Parathyroid adenoma (tissue), 2 donors: ENCODE results near the gene PEMT.

Source experiments
- H2AFZ ChIP-seq: fragments of 300-600 bp; sonication (generic); one replicate; pipeline ENCODE4 v1.7.0; 2017; ENCODE audit warnings: antibody characterized with exemption, mild to moderate bottlenecking
- H3K27ac ChIP-seq: fragments of 300-600 bp; sonication (generic); one replicate; pipeline ENCODE4 v1.7.0; 2017
- H3K27me3 ChIP-seq: fragments of 300-600 bp; sonication (generic); one replicate; pipeline ENCODE4 v1.7.0; 2017; ENCODE audit warnings: low read length; ENCODE audit not compliant: control insufficient read depth, insufficient read depth
- H3K36me3 ChIP-seq: fragments of 300-600 bp; sonication (generic); one replicate; pipeline ENCODE4 v1.7.0; 2017; ENCODE audit warnings: low read length; ENCODE audit not compliant: control insufficient read depth, insufficient read depth
- H3K4me1 ChIP-seq: fragments of 300-600 bp; sonication (generic); one replicate; pipeline ENCODE4 v1.7.0; 2017; ENCODE audit warnings: control low read depth
- H3K4me2 ChIP-seq: fragments of 300-600 bp; sonication (generic); one replicate; pipeline ENCODE4 v1.7.0; 2017; ENCODE audit warnings: low read length
- H3K4me3 ChIP-seq: fragments of 300-600 bp; sonication (generic); one replicate; pipeline ENCODE4 v1.7.0; 2017; ENCODE audit warnings: low read depth, low read length
- H3K79me2 ChIP-seq: fragments of 300-600 bp; sonication (generic); one replicate; pipeline ENCODE4 v1.7.0; 2017; ENCODE audit warnings: control low read depth
- H3K9ac ChIP-seq: fragments of 300-600 bp; sonication (generic); one replicate; pipeline ENCODE4 v1.7.0; 2017; ENCODE audit warnings: mild to moderate bottlenecking
- H3K9me3 ChIP-seq: fragments of 300-600 bp; sonication (generic); one replicate; pipeline ENCODE4 v1.7.0; 2017; ENCODE audit warnings: low read length; ENCODE audit not compliant: control insufficient read depth
- TF ChIP-seq, protein P1 (sequence below): fragments of 300-600 bp; sonication (generic); IDR thresholded peaks from one replicate; pipeline ENCODE4 v1.7.0; 2017; ENCODE audit warnings: antibody characterized with exemption, mild to moderate bottlenecking
- donor health status: primary hyperparathyroidism.

PEMT gene

DNA sequence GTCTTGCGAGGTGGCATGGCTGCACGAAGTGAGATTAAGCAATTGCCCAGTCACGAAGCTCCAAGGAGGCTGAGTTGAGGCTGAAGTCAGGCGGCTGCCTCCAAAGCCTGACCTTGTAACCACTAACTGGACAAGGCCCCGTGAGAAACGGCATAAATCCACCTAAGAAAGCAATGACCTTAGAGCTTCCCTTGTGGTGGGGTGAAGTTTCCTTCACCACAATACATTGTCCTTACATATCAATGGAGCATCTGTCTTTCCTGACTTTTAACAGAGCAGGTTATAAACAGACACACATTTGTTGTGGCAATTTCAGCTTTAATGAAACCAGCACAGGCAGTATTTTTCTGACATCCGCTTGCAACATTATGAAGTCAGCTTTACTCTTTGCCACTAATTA lies 117.2 kb downstream of the PEMT start:
- no peak overlapping the region for H3K27ac ChIP-seq

DNA sequence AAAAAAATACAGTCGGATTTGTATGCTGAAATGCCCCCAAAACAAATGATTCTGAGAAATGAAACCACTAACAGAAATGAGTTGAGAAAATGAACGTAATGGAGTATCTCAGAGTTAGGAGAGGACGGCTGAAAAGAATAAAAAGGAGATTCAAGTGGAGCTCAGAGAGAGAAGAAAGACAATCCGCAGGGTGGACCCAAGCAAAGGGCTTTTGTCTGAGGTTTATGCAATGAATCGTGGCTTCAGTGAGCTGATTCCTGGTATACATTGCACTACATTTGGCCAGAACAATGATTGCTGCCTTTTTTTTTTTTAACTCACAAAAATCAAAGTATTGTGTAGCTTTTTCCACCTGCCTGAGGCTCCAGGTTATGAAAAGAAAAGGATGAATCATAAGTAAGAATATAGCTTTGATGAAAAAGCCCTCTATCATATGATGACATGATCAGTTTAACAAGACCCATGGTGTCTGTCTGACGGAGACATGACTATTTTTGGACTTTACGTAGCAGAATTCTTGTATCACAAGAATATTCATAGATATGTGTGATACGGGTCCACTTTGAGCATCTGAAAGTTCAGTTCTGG lies 119.1 kb downstream of the PEMT start:
- Histone ChIP-seq H3K4me1 (no peaks in the 10 kb centered on the region), H3K27ac (no peak overlapping the region), H3K36me3 (no peaks in the 10 kb centered on the region), H3K9me3 (no peaks in the 10 kb centered on the region), H3K4me2 (no peak overlapping the region), H3K9ac (no peak overlapping the region), H3K4me3 (no peak overlapping the region), H3K27me3 (no peaks in the 10 kb centered on the region), H3K79me2 (peaks cover 8% of the 10 kb centered on the region), H2AFZ (no peak overlapping the region)
- TF ChIP-seq, protein P1, sequence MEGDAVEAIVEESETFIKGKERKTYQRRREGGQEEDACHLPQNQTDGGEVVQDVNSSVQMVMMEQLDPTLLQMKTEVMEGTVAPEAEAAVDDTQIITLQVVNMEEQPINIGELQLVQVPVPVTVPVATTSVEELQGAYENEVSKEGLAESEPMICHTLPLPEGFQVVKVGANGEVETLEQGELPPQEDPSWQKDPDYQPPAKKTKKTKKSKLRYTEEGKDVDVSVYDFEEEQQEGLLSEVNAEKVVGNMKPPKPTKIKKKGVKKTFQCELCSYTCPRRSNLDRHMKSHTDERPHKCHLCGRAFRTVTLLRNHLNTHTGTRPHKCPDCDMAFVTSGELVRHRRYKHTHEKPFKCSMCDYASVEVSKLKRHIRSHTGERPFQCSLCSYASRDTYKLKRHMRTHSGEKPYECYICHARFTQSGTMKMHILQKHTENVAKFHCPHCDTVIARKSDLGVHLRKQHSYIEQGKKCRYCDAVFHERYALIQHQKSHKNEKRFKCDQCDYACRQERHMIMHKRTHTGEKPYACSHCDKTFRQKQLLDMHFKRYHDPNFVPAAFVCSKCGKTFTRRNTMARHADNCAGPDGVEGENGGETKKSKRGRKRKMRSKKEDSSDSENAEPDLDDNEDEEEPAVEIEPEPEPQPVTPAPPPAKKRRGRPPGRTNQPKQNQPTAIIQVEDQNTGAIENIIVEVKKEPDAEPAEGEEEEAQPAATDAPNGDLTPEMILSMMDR, result no peak

More for the DNA sequence above, 117.2 kb downstream of the PEMT start:
- peaks cover 15% of the 10 kb centered on the region for H3K4me1 ChIP-seq
- H3K9ac ChIP-seq, result no peak overlapping the region
- H3K4me3 ChIP-seq, result no peak overlapping the region
- H3K27me3 ChIP-seq, result no peaks in the 10 kb centered on the region
- no peak overlapping the region for H2AFZ ChIP-seq
- H3K4me2 ChIP-seq, result no peak overlapping the region
- no peaks in the 10 kb centered on the region for H3K9me3 ChIP-seq
- no peaks in the 10 kb centered on the region for H3K36me3 ChIP-seq
- H3K79me2 ChIP-seq, result peaks cover 26% of the 10 kb centered on the region
- TF ChIP-seq, protein P1, result no peak

DNA sequence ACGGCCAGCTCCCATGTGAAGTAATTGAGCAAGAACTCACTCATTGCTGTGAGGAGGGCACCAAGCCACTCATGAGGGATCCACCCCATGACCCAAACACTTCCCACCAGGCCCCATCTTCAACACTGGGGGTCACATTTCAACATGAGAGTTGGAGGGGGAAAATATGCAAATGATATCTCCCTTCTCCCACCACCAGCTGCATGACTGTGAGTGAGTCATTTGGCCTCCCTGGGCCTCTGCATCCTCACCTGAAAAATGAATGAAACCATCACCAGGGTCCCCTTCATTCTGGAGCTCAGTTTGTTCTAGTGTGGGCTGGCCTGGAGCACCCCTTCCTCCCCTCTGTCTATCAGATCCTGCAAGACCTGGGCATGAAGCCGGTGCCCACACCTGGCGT lies 121.5 kb downstream of the PEMT start:
- no peak overlapping the region for H3K4me2 ChIP-seq
- no peaks in the 10 kb centered on the region for H3K36me3 ChIP-seq
- H3K4me1 ChIP-seq, result no peaks in the 10 kb centered on the region
- no peak overlapping the region for H2AFZ ChIP-seq
- no peak overlapping the region for H3K4me3 ChIP-seq
- H3K9ac ChIP-seq, result no peak overlapping the region
- H3K27ac ChIP-seq, result no peak overlapping the region
- H3K27me3 ChIP-seq, result no peaks in the 10 kb centered on the region
- TF ChIP-seq, protein P1, result no peak
- H3K79me2 ChIP-seq, result no peaks in the 10 kb centered on the region
- H3K9me3 ChIP-seq, result no peaks in the 10 kb centered on the region

DNA sequence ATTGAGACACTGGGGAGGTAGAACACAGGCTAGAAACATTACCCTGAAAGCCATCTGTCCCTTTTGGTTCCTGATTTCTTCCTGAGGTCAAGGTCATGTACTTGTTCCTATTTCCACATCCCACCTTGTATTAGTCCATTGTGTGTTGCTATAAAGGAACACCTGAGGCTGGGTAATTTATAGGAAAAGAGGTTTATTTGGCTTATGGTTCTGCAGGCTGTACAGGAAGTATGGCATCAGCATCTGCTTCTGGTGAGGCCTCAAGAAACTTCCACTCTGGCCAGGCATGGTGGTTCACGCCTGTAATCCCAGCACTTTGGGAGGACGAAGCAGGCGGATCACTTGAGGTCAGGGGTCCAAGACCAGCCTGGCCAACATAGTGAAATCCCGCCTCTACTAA lies 122.2 kb downstream of the PEMT start:
- no peaks in the 10 kb centered on the region for H3K27me3 ChIP-seq
- TF ChIP-seq, protein P1, result no peak

More for the DNA sequence above, 122.2 kb downstream of the PEMT start:
- H3K4me3 ChIP-seq, result no peak overlapping the region
- H3K4me2 ChIP-seq, result no peak overlapping the region
- H3K9me3 ChIP-seq, result no peaks in the 10 kb centered on the region
- H3K79me2 ChIP-seq, result no peaks in the 10 kb centered on the region
- no peak overlapping the region for H3K27ac ChIP-seq
- H2AFZ ChIP-seq, result no peak overlapping the region
- H3K4me1 ChIP-seq, result no peaks in the 10 kb centered on the region
- no peak overlapping the region for H3K9ac ChIP-seq
- no peaks in the 10 kb centered on the region for H3K36me3 ChIP-seq
